Brain microvascular endothelial cell (primary cell): ENCODE results near the gene CETP.

Experiments
- DNase-seq: peaks from one replicate; pipeline ENCODE4 v3.0.0-alpha.2; 2020
- H3K27ac ChIP-seq: fragments of 250-450 bp; sonication (Bioruptor Pico); 2 replicates; pipeline ENCODE4 v1.5.1; 2020; ENCODE audit warnings: mild to moderate bottlenecking, moderate library complexity
- H3K27me3 ChIP-seq: fragments of 250-450 bp; sonication (Bioruptor Pico); replicated peaks from 2 replicates; pipeline ENCODE4 v1.5.1; 2020; ENCODE audit warnings: mild to moderate bottlenecking
- H3K36me3 ChIP-seq: fragments of 250-450 bp; sonication (Bioruptor Pico); replicated peaks from 2 replicates; pipeline ENCODE4 v1.5.1; 2020; ENCODE audit warnings: mild to moderate bottlenecking
- H3K4me3 ChIP-seq: 2 replicates; pipeline ENCODE4 v1.5.1; 2011; ENCODE audit warnings: low read depth, mild to moderate bottlenecking, control low read depth, low read length, moderate library complexity
- CTCF ChIP-seq: IDR thresholded peaks from 2 replicates; pipeline ENCODE4 v1.5.1; 2011; ENCODE audit warnings: low read depth, mild to moderate bottlenecking, moderate library complexity, low read length, control low read depth, inconsistent platforms; ENCODE audit errors: missing control alignments
- in situ Hi-C: cut with HindIII; loops from 2 replicates; pipeline ENCODE4 v1.10.0; 2017; ENCODE audit warnings: low sequenced_read_pairs, low pct_ligation_motif_present

CETP gene

GRCh38 chr16:56967733-56968132 is 6.0 kb downstream of the CETP start:
- in situ Hi-C loops = no loop called here
- Histone ChIP-seq H3K27ac (no peak overlapping the region), H3K27me3 (no peaks in the 10 kb centered on the region), H3K4me3 (no peak overlapping the region), H3K36me3 (no peaks in the 10 kb centered on the region)
- DNase-seq = no peak
- TF ChIP-seq CTCF = no peak

- in situ Hi-C loops = no loop called here
- TF ChIP-seq CTCF = no peak
- H3K4me3 ChIP-seq = no peak overlapping the region
- no peak for DNase-seq
- H3K36me3 ChIP-seq = no peaks in the 10 kb centered on the region
- no peaks in the 10 kb centered on the region for H3K27me3 ChIP-seq
- H3K27ac ChIP-seq = no peak overlapping the region
Measured at GRCh38 chr16:56969769-56970168, 8.0 kb downstream of the CETP start.

- TF ChIP-seq CTCF = no peak
- Histone ChIP-seq H3K4me3 (no peak overlapping the region), H3K36me3 (no peaks in the 10 kb centered on the region), H3K27ac (no peak overlapping the region), H3K27me3 (no peaks in the 10 kb centered on the region)
- in situ Hi-C loops = no loop called here
- DNase-seq = no peak
Measured at GRCh38 chr16:56970934-56971767, 9.4 kb downstream of the CETP start.

- H3K36me3 ChIP-seq = no peaks in the 10 kb centered on the region
- H3K4me3 ChIP-seq = no peak overlapping the region
- DNase-seq = no peak
- no peak for TF ChIP-seq CTCF
- H3K27ac ChIP-seq = no peak overlapping the region
- in situ Hi-C loops = no loop called here
- no peaks in the 10 kb centered on the region for H3K27me3 ChIP-seq
Measured at GRCh38 chr16:56971768-56972043, 10.0 kb downstream of the CETP start.

GRCh38 chr16:56972403-56973293 is 10.9 kb downstream of the CETP start:
- DNase-seq = no peak
- in situ Hi-C loops = no loop called here
- TF ChIP-seq CTCF = no peak
- Histone ChIP-seq H3K27ac (no peak overlapping the region), H3K4me3 (no peak overlapping the region), H3K36me3 (no peaks in the 10 kb centered on the region), H3K27me3 (no peaks in the 10 kb centered on the region)
